Measurements from ENCODE around the gene SOBP.
A peak's percentile ranks its signal among the peaks of the same experiment; 100 is the strongest.

SOBP gene

GRCh38 chr6:107645740-107646139 lies 155.8 kb downstream of the SOBP start:
- DNase-seq = no peak

- DNase-seq = no peak
These were observed 156.3 kb downstream of the SOBP start for GRCh38 chr6:107646176-107646575.

- no peak for DNase-seq
These were observed 157.0 kb downstream of the SOBP start for GRCh38 chr6:107646776-107647438.

- DNase-seq = no peak
These were observed 157.6 kb downstream of the SOBP start for GRCh38 chr6:107647439-107647948.

GRCh38 chr6:107648983-107649382 lies 159.1 kb downstream of the SOBP start:
- no peak for DNase-seq

- no peak for DNase-seq
These were observed 162.7 kb downstream of the SOBP start for GRCh38 chr6:107652526-107653182.

GRCh38 chr6:107653183-107653580 lies 163.3 kb downstream of the SOBP start:
- no peak for DNase-seq

GRCh38 chr6:107653861-107654394 lies 164.0 kb downstream of the SOBP start:
- no peak for DNase-seq

GRCh38 chr6:107654764-107655163 lies 164.8 kb downstream of the SOBP start:
- DNase-seq = no peak

GRCh38 chr6:107655245-107655644 lies 165.3 kb downstream of the SOBP start:
- DNase-seq = peak; percentile 70

- DNase-seq = no peak
These were observed 165.9 kb downstream of the SOBP start for GRCh38 chr6:107655864-107656263.

- no peak for DNase-seq
These were observed 166.5 kb downstream of the SOBP start for GRCh38 chr6:107656401-107656800.

- DNase-seq = no peak
These were observed 167.0 kb downstream of the SOBP start for GRCh38 chr6:107656883-107657282.

- no peak for DNase-seq
These were observed 167.4 kb downstream of the SOBP start for GRCh38 chr6:107657373-107657754.

GRCh38 chr6:107657755-107658461 lies 168.0 kb downstream of the SOBP start:
- peak; percentile 76 for DNase-seq

GRCh38 chr6:107658920-107659865 lies 169.3 kb downstream of the SOBP start:
- no peak for DNase-seq

GRCh38 chr6:107660839-107661238 lies 170.9 kb downstream of the SOBP start:
- no peak for DNase-seq

GRCh38 chr6:107661291-107661690 lies 171.4 kb downstream of the SOBP start:
- DNase-seq = no peak

GRCh38 chr6:107662333-107662732 lies 172.4 kb downstream of the SOBP start:
- DNase-seq = no peak

GRCh38 chr6:107663308-107663707 lies 173.4 kb downstream of the SOBP start:
- DNase-seq = no peak

GRCh38 chr6:107665382-107665781 lies 175.5 kb downstream of the SOBP start:
- no peak for DNase-seq
